CMK (cell line): Measurements from ENCODE around the gene TSPAN9.

ENCODE experiments used
- DNase-seq: peaks from one replicate; pipeline ENCODE4 v3.0.0-alpha.2; 2010; ENCODE audit warnings: low read depth

TSPAN9 gene

GRCh38 chr12:3250576-3250975 lies 173.4 kb downstream of the TSPAN9 start:
- no peak for DNase-seq

GRCh38 chr12:3251067-3251466 lies 173.9 kb downstream of the TSPAN9 start:
- no peak for DNase-seq

- no peak for DNase-seq
These were observed 174.5 kb downstream of the TSPAN9 start for GRCh38 chr12:3251691-3252090.

GRCh38 chr12:3252450-3252891 lies 175.3 kb downstream of the TSPAN9 start:
- no peak for DNase-seq

- DNase-seq: no peak
These were observed 176.6 kb downstream of the TSPAN9 start for GRCh38 chr12:3253682-3254275.

- DNase-seq: no peak
These were observed 177.9 kb downstream of the TSPAN9 start for GRCh38 chr12:3255057-3255456.

GRCh38 chr12:3256103-3256631 lies 179.0 kb downstream of the TSPAN9 start:
- DNase-seq: no peak

- no peak for DNase-seq
These were observed 180.2 kb downstream of the TSPAN9 start for GRCh38 chr12:3257411-3257810.

- no peak for DNase-seq
These were observed 182.8 kb downstream of the TSPAN9 start for GRCh38 chr12:3259973-3260372.

- DNase-seq: no peak
These were observed 184.7 kb downstream of the TSPAN9 start for GRCh38 chr12:3261782-3262359.

GRCh38 chr12:3262470-3262869 lies 185.3 kb downstream of the TSPAN9 start:
- DNase-seq: no peak

GRCh38 chr12:3263282-3263681 lies 186.1 kb downstream of the TSPAN9 start:
- no peak for DNase-seq

- DNase-seq: no peak
These were observed 187.1 kb downstream of the TSPAN9 start for GRCh38 chr12:3263939-3264922.

GRCh38 chr12:3265406-3265805 lies 188.2 kb downstream of the TSPAN9 start:
- DNase-seq: no peak

GRCh38 chr12:3266638-3267037 lies 189.5 kb downstream of the TSPAN9 start:
- no peak for DNase-seq

GRCh38 chr12:3267690-3268089 lies 190.5 kb downstream of the TSPAN9 start:
- DNase-seq: no peak

GRCh38 chr12:3269594-3269993 lies 192.4 kb downstream of the TSPAN9 start:
- DNase-seq: no peak

- DNase-seq: no peak
These were observed 194.0 kb downstream of the TSPAN9 start for GRCh38 chr12:3271146-3271545.

- no peak for DNase-seq
These were observed 194.5 kb downstream of the TSPAN9 start for GRCh38 chr12:3271639-3272038.

- DNase-seq: no peak
These were observed 195.8 kb downstream of the TSPAN9 start for GRCh38 chr12:3272958-3273357.

- DNase-seq: no peak
These were observed 196.3 kb downstream of the TSPAN9 start for GRCh38 chr12:3273409-3273853.

GRCh38 chr12:3274664-3275063 lies 197.5 kb downstream of the TSPAN9 start:
- DNase-seq: no peak
